ENCODE measurements around the gene IRAK2.

IRAK2 gene

DNA sequence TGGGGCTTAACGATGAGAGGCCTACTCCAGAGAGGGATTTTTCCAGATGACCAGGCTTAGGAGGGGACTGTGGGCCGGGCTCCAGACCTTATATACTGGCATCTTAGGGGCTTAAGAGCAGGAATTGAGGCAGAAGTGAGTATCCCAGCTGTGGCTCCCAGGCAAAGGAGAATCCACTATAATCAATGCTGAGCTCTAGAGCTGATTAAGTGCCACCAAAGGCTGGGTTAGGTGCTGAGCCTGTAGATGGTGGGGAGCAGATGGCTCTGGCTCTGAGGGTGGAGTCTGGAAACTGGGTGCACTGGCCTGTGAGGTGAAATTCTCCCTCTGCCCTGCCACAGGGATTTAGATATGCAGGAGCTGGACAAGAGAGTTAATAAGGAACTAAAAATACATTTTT is 23.2 kb downstream of the IRAK2 start:
- H3K36me3 ChIP-seq, result no peaks in the 10 kb centered on the region
- H3K9me3 ChIP-seq, result no peaks in the 10 kb centered on the region
- H3K27me3 ChIP-seq, result no peaks in the 10 kb centered on the region
- no peak overlapping the region for H3K4me3 ChIP-seq (ENCODE audit: low read depth in 1 of 2, low read length in 1 of 2)
- H3K27ac ChIP-seq, result peak overlapping the region; percentile 92
- TF ChIP-seq, protein P1, sequence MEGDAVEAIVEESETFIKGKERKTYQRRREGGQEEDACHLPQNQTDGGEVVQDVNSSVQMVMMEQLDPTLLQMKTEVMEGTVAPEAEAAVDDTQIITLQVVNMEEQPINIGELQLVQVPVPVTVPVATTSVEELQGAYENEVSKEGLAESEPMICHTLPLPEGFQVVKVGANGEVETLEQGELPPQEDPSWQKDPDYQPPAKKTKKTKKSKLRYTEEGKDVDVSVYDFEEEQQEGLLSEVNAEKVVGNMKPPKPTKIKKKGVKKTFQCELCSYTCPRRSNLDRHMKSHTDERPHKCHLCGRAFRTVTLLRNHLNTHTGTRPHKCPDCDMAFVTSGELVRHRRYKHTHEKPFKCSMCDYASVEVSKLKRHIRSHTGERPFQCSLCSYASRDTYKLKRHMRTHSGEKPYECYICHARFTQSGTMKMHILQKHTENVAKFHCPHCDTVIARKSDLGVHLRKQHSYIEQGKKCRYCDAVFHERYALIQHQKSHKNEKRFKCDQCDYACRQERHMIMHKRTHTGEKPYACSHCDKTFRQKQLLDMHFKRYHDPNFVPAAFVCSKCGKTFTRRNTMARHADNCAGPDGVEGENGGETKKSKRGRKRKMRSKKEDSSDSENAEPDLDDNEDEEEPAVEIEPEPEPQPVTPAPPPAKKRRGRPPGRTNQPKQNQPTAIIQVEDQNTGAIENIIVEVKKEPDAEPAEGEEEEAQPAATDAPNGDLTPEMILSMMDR (IDR thresholded peaks at IDR 0.05), result no peak
- peaks cover 59 to 76% of the 10 kb centered on the region in 2 experiments for H3K4me1 ChIP-seq (ENCODE audit: control insufficient read depth in 1 of 2, insufficient read depth in 1 of 2, low read depth in 1 of 2, low read length in 1 of 2)

GRCh38 chr3:10188804-10189556 is 24.3 kb downstream of the IRAK2 start:
- Histone ChIP-seq H3K27ac (peak overlapping the region; percentile 92), H3K9me3 (no peaks in the 10 kb centered on the region), H3K4me1 (ENCODE audit: control insufficient read depth in 1 of 2, insufficient read depth in 1 of 2, low read depth in 1 of 2, low read length in 1 of 2) (peaks cover 63 to 76% of the 10 kb centered on the region in 2 experiments), H3K4me3 (ENCODE audit: low read depth in 1 of 2, low read length in 1 of 2) (peak overlapping the region; percentile 15 to 38), H3K36me3 (no peaks in the 10 kb centered on the region), H3K27me3 (no peaks in the 10 kb centered on the region)
- TF ChIP-seq, protein P1 (IDR thresholded peaks at IDR 0.05), result no peak

- TF ChIP-seq, protein P1 (IDR thresholded peaks at IDR 0.05), result no peak
- Histone ChIP-seq H3K27me3 (no peaks in the 10 kb centered on the region), H3K9me3 (no peaks in the 10 kb centered on the region), H3K27ac (peak overlapping the region; percentile 92), H3K36me3 (no peaks in the 10 kb centered on the region), H3K4me3 (ENCODE audit: low read depth in 1 of 2, low read length in 1 of 2) (peak overlapping the region; percentile 15 to 38), H3K4me1 (ENCODE audit: control insufficient read depth in 1 of 2, insufficient read depth in 1 of 2, low read depth in 1 of 2, low read length in 1 of 2) (peaks cover 63 to 79% of the 10 kb centered on the region in 2 experiments)
Measured at GRCh38 chr3:10189557-10190354, 25.0 kb downstream of the IRAK2 start.

- H3K4me3 ChIP-seq (ENCODE audit: low read depth in 1 of 2, low read length in 1 of 2), result no peak overlapping the region
- H3K27me3 ChIP-seq, result no peaks in the 10 kb centered on the region
- TF ChIP-seq, protein P1 (IDR thresholded peaks at IDR 0.05), result no peak
- H3K36me3 ChIP-seq, result no peaks in the 10 kb centered on the region
- H3K4me1 ChIP-seq (ENCODE audit: control insufficient read depth in 1 of 2, insufficient read depth in 1 of 2, low read depth in 1 of 2, low read length in 1 of 2), result peaks cover 83 to 94% of the 10 kb centered on the region in 2 experiments
- no peaks in the 10 kb centered on the region for H3K9me3 ChIP-seq
- H3K27ac ChIP-seq, result peak overlapping the region; percentile 92
Measured at GRCh38 chr3:10192953-10193691, 28.4 kb downstream of the IRAK2 start.

DNA sequence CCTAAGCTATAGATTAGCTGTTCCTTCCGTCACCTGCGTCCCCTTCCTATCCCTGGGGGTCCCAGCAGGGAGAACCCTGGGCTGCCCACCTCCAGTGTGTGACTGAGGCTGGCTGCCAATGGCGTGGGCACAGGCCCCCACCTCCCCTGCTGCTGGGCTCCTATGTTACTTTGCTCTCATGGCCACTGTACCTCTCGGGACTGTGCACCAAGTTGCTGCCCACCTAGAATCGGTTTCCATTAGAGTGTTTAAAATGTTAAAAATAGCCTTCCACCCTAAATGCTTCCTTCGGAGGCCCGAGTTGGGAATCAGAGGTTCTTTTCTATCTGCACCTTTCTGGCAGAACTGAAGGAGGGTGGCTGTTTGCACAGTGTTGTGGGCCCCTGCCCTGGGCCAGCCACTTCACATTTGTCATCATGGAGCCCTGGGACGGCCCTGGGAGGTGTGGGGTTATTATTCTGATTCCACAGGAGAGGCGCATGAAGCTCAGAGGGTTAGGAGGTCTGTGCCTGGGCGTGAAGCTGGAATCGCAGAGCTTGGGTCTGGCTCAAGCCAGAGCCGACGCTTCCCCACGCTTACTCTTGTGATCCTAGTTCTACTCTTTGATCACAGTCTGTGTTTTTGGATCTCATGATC is 29.1 kb downstream of the IRAK2 start:
- Histone ChIP-seq H3K27ac (peak overlapping the region; percentile 92), H3K27me3 (no peaks in the 10 kb centered on the region), H3K9me3 (no peaks in the 10 kb centered on the region), H3K4me1 (ENCODE audit: control insufficient read depth in 1 of 2, insufficient read depth in 1 of 2, low read depth in 1 of 2, low read length in 1 of 2) (peaks cover 88 to 94% of the 10 kb centered on the region in 2 experiments), H3K4me3 (ENCODE audit: low read depth in 1 of 2, low read length in 1 of 2) (no peak overlapping the region), H3K36me3 (no peaks in the 10 kb centered on the region)
- TF ChIP-seq, protein P1 (IDR thresholded peaks at IDR 0.05), result no peak
